ENCODE measurements around the gene EXO5. TPM values are rescaled to one million over a fixed set of nuclear protein-coding genes. Genes with fewer than 3 reads are reported as not detected.
"Not testable (repeated sequence)": the region's sequence is repeated elsewhere in the genome, so short reads cannot be mapped to it uniquely, and the experiment has no call there.

The EXO5 gene
- total RNA-seq, 1 experiment from 2014 or later: 5.2 TPM

DNA sequence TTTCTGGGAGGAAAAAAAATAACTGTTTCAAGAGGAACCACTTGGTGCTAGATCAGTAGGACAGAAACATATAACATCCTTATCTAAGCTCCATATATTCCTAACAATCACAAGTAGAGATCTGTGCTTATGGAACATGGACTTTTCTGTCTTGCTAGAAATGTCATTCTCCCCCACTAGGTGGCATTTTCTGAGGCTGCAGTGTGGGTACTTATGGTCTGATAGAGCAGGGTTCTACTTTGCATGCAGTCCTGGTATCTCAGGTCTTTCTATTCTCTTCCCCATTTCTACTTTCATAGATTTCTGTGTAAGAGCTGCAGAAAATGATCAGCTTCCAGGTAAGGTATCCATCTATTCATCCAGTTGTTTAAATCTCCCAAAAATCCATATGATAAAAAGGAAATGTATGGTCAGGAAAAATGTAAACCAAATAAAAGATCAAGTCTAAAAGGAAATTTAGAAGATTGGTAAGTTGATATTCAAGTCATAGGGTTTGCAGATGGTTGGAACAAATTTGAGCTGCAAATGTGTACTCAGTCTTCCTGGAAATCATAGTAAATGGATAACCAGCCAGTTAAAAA lies 24.4 kb downstream of the EXO5 start:
- DNase-seq: peak; percentile 14
- Histone ChIP-seq H3K36me3 (peaks cover 8% of the 10 kb centered on the region), H3K9me3 (no peaks in the 10 kb centered on the region), H3K27me3 (no peaks in the 10 kb centered on the region), H3K4me3 (no peak overlapping the region)

DNA sequence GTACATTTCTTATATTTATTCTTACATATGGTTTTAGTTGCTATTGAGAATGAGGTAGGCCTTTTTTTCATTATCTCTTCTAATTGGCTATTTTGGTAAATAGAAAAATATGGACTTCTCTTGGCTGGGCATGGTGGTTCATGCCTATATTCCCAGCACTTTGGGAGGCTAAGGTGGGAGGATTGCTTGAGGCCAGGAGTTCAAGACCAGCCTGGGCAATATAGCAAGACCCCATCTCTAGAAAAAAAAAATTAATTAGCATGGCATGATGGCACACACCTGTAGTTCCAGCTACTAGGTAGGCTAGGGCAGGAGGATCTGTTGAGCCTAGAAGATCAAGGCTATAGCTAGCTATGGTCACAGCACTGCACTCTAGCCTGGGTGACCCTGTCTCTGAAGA lies 26.0 kb downstream of the EXO5 start:
- H3K4me3 ChIP-seq: no peak overlapping the region
- no peak for DNase-seq
- H3K9me3 ChIP-seq: no peaks in the 10 kb centered on the region
- H3K36me3 ChIP-seq: peaks cover 8% of the 10 kb centered on the region
- no peaks in the 10 kb centered on the region for H3K27me3 ChIP-seq

GRCh38 chr1:40535732-40536131 lies 27.2 kb downstream of the EXO5 start:
- no peak for DNase-seq
- H3K27me3 ChIP-seq: no peaks in the 10 kb centered on the region
- H3K9me3 ChIP-seq: no peaks in the 10 kb centered on the region
- H3K36me3 ChIP-seq: peaks cover 8% of the 10 kb centered on the region
- no peak overlapping the region for H3K4me3 ChIP-seq

DNA sequence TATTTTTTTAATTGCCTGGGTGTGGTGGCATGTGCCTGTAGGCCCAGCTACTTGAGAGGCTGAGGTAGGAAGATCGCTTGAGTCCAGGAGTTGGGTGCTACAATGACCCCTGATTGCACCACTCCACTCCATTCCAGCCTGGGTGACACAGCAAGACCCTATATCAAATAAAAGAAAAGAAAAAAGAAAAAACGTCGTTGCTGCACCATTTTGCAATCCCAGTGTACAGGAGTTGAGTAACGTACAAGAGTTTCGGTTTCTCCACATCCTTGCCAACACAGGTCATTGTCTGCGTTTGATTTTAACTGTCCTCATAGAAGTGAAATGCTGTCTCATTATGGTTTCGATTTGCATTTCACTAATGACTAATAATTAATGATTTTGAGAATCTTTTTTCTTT lies 30.8 kb downstream of the EXO5 start:
- no peak overlapping the region for H3K4me3 ChIP-seq
- no peaks in the 10 kb centered on the region for H3K27me3 ChIP-seq
- H3K9me3 ChIP-seq: no peaks in the 10 kb centered on the region
- no peak for DNase-seq
- peaks cover 21% of the 10 kb centered on the region for H3K36me3 ChIP-seq

DNA sequence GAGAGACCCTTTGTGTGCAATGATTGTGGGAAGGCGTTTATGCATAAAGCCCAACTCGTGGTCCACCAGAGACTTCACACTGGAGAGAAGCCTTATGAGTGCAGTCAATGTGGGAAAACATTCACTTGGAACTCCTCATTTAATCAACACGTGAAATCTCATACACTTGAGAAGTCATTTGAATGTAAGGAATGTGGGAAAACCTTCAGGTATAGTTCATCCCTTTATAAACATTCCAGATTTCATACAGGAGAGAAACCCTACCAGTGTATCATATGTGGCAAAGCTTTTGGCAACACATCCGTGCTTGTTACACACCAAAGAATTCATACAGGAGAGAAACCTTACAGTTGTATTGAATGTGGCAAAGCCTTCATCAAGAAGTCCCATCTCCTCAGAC lies 38.4 kb downstream of the EXO5 start:
- DNase-seq: no peak
- Histone ChIP-seq H3K9me3 (peaks cover 8% of the 10 kb centered on the region; the same call in 1 of the 2 replicates), H3K4me3 (no peak overlapping the region), H3K27me3 (no peaks in the 10 kb centered on the region), H3K36me3 (peaks cover 31% of the 10 kb centered on the region)

- no peaks in the 10 kb centered on the region for H3K36me3 ChIP-seq
- H3K4me3 ChIP-seq: no peak overlapping the region
- no peak for DNase-seq
- H3K9me3 ChIP-seq: no peaks in the 10 kb centered on the region
- H3K27me3 ChIP-seq: no peaks in the 10 kb centered on the region
Observed at GRCh38 chr1:40553017-40553416, 44.5 kb downstream of the EXO5 start.

GRCh38 chr1:40554807-40555206 lies 46.2 kb downstream of the EXO5 start:
- H3K4me3 ChIP-seq, H3K27me3 ChIP-seq, H3K9me3 ChIP-seq, H3K36me3 ChIP-seq, DNase-seq: not testable (repeated sequence)

- no peak overlapping the region for H3K4me3 ChIP-seq
Observed at GRCh38 chr1:40556121-40556520, 47.6 kb downstream of the EXO5 start.

DNA sequence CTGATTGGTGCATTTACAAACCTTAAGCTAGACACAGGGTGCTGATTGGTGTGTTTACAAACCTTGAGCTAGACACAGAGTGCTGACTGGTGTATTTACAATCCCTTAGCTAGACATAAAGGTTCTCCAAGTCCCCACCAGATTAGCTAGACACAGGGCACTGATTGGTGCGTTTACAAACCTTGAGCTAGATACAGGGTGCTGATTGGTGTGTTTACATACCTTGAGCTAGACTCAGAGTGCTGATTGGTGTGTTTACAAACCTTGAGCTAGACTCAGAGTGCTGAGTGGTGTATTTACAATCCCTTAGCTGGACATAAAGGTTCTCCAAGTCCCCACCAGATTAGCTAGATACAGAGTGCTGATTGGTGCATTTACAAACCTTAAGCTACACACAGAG lies 49.7 kb downstream of the EXO5 start:
- H3K4me3 ChIP-seq, H3K9me3 ChIP-seq, H3K36me3 ChIP-seq, H3K27me3 ChIP-seq, DNase-seq: not testable (repeated sequence)

More at GRCh38 chr1:40556121-40556520, 47.6 kb downstream of the EXO5 start:
- H3K27me3 ChIP-seq: no peaks in the 10 kb centered on the region
- H3K36me3 ChIP-seq: no peaks in the 10 kb centered on the region
- DNase-seq: no peak
- H3K9me3 ChIP-seq: no peaks in the 10 kb centered on the region

GRCh38 chr1:40562185-40562584 lies 53.6 kb downstream of the EXO5 start:
- no peaks in the 10 kb centered on the region for H3K9me3 ChIP-seq
- no peak overlapping the region for H3K4me3 ChIP-seq
- no peaks in the 10 kb centered on the region for H3K27me3 ChIP-seq
- H3K36me3 ChIP-seq: no peaks in the 10 kb centered on the region
- no peak for DNase-seq

- Histone ChIP-seq H3K27me3 (no peaks in the 10 kb centered on the region), H3K4me3 (no peak overlapping the region), H3K9me3 (no peaks in the 10 kb centered on the region), H3K36me3 (no peaks in the 10 kb centered on the region)
- DNase-seq: no peak
Observed at GRCh38 chr1:40563266-40563665, 54.7 kb downstream of the EXO5 start.

- Histone ChIP-seq H3K4me3 (no peak overlapping the region), H3K27me3 (no peaks in the 10 kb centered on the region), H3K36me3 (no peaks in the 10 kb centered on the region), H3K9me3 (no peaks in the 10 kb centered on the region)
- DNase-seq: no peak
Observed at GRCh38 chr1:40564506-40564905, 55.9 kb downstream of the EXO5 start.

DNA sequence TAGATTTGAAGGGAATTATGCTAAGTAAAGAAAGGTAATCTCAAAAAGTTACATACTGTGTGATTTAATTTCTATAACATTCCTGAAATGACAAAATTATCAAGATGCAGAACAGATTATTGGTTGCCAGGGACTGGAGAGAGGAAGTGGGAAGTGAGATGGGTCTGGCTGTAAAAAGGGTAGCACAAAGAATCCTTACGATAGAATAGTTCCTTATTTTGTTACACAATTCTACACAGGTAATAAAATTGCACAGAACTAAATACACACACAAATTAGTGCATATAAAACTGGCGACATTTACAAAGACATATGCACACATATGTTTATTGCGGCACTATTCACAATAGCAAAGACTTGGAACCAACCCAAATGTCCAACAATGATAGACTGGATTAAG lies 56.3 kb downstream of the EXO5 start:
- DNase-seq: no peak
- no peaks in the 10 kb centered on the region for H3K9me3 ChIP-seq
- H3K36me3 ChIP-seq: no peaks in the 10 kb centered on the region
- no peak overlapping the region for H3K4me3 ChIP-seq
- H3K27me3 ChIP-seq: no peaks in the 10 kb centered on the region

Other genes starting within 250 kb of the EXO5 start
- 2.0 TPM in 1 of 2 replicates, not detected in the other for gene COL9A2, start 191.5 kb upstream of the EXO5 start, total RNA-seq (2014; rRNA removed; shearing (Covaris generic); ENCODE audit: low replicate concordance)
- gene SMAP2, start 135.0 kb upstream of the EXO5 start, total RNA-seq (2014; rRNA removed; shearing (Covaris generic); ENCODE audit: low replicate concordance): 95.8 and 98.2 TPM in 2 replicates
- gene ZFP69B, start 58.3 kb upstream of the EXO5 start, total RNA-seq (2014; rRNA removed; shearing (Covaris generic); ENCODE audit: low replicate concordance): 0.66 and 7.2 TPM in 2 replicates
- 2.6 and 2.8 TPM in 2 replicates for gene ZFP69, start 31.5 kb upstream of the EXO5 start, total RNA-seq (2014; rRNA removed; shearing (Covaris generic); ENCODE audit: low replicate concordance)
- 0.74 and 2.3 TPM in 2 replicates for gene ZNF684, start 22.9 kb downstream of the EXO5 start, total RNA-seq (2014; rRNA removed; shearing (Covaris generic); ENCODE audit: low replicate concordance)
- gene RIMS3, start 156.9 kb downstream of the EXO5 start, total RNA-seq (2014; rRNA removed; shearing (Covaris generic); ENCODE audit: low replicate concordance): 0.82 TPM in 1 of 2 replicates, not detected in the other
- 10.7 and 16.4 TPM in 2 replicates for gene NFYC, start 182.9 kb downstream of the EXO5 start, total RNA-seq (2014; rRNA removed; shearing (Covaris generic); ENCODE audit: low replicate concordance)